Right lobe of liver (tissue), 6 donors: ENCODE results near the gene TDRKH. TPM values are rescaled to one million over a fixed set of nuclear protein-coding genes. Genes with fewer than 3 reads are reported as not detected.
A peak's percentile ranks its signal among the peaks of the same experiment; 100 is the strongest.
"Not testable (repeated sequence)": the region's sequence is repeated elsewhere in the genome, so short reads cannot be mapped to it uniquely, and the experiment has no call there.

Experiments used
- ATAC-seq, 4 donors: fragments of 200-7000 bp; cut with Tn5 transposase; one replicate each; pipeline ENCODE4 v1.9.1; 2020; ENCODE audit warnings: mild to moderate bottlenecking in 4 of 4, moderate library complexity in 4 of 4
- DNase-seq, 3 donors: peaks; one replicate each; pipeline ENCODE4 v3.0.0-alpha.2; 2020
- H3K27ac ChIP-seq, 3 donors: fragments of 200-600 bp; one replicate each; pipeline ENCODE4 v1.8.0; 2022
- H3K27me3 ChIP-seq, 2 donors: fragments of 200-600 bp; one replicate each; pipeline ENCODE4 v1.8.0; 2022
- H3K36me3 ChIP-seq, 4 donors: fragments of 200-600 bp; sonication (generic) in 1 of 4; one replicate each; pipeline versions ENCODE4 v1.5.1 to v1.8.0; 2017 to 2022; ENCODE audit warnings: control low read depth in 1 of 4
- H3K4me1 ChIP-seq, 4 donors: fragments of 200-600 bp; sonication (generic) in 1 of 4; one replicate each; pipeline versions ENCODE4 v1.5.1 to v1.8.0; 2017 to 2022; ENCODE audit warnings: control low read depth in 1 of 4
- H3K4me3 ChIP-seq, 3 donors: fragments of 200-600 bp; one replicate each; pipeline ENCODE4 v1.8.0; 2022
- H3K9me3 ChIP-seq, 4 donors: fragments of 200-600 bp; sonication (generic) in 1 of 4; one replicate each; pipeline versions ENCODE4 v1.5.1 to v1.8.0; 2017 to 2022; ENCODE audit warnings: control low read depth in 1 of 4
- POLR2A ChIP-seq: fragments of 450-650 bp; IDR thresholded peaks from one replicate; pipeline ENCODE4 v1.6.1; 2017; ENCODE audit warnings: antibody characterized with exemption, mild to moderate bottlenecking
- WGBS: methylation state at CpG from one replicate; pipeline ENCODE4 v1.1.6; 2018; ENCODE audit warnings: low coverage, low lambda C conversion rate; ENCODE audit not compliant: insufficient coverage; ENCODE audit errors: missing lambda C conversion rate; 5-methylcytosine and 5-hydroxymethylcytosine counted together
- intact Hi-C, 2 donors: fragments of 100-400 bp; cut with DNase I; formaldehyde crosslinking; loops; one replicate each; pipeline versions ENCODE4 v1.11.2 to v1.14.1; 2022
- total RNA-seq, 6 experiments: library from RNA; depleted of rRNA in 2 of 6; stranded (reverse); fragments of >200 nt in 2 of 6; fragmentation: NEBNext Ultra II Directional in 3 of 6; extraction: Animal tissue kit (Norgen Biotek cat#: 25700) in 3 of 6; gene quantifications; one replicate each; pipeline versions ENCODE4 v1.1.0 to v1.2.4, GENCODE V29; 2016 to 2023
- TF ChIP-seq, protein P1 (sequence below), 4 donors: fragments of 200-600 bp in 3 of 4; fragments of 450-650 bp in 1 of 4; IDR thresholded peaks; one replicate each; pipeline versions ENCODE4 v1.5.1 to v1.8.0; 2016 to 2022; ENCODE audit warnings: antibody characterized with exemption in 4 of 4, mild to moderate bottlenecking in 2 of 4
- donor health status: DM: no; HTN: yes; CAD: no.
- donor health status: DM: no; HTN: no; CAD: no.
- donor health status: DM: no; HTN: no; CAD: no.
- donor health status: DM: no; HTN: yes; CAD: no.
- donor health status: DM: no; HTN: yes; CAD: no.

TDRKH gene
- total RNA-seq, 6 experiments from 2014 or later, result 1.7 to 12.1 (median 3.3) TPM

DNA sequence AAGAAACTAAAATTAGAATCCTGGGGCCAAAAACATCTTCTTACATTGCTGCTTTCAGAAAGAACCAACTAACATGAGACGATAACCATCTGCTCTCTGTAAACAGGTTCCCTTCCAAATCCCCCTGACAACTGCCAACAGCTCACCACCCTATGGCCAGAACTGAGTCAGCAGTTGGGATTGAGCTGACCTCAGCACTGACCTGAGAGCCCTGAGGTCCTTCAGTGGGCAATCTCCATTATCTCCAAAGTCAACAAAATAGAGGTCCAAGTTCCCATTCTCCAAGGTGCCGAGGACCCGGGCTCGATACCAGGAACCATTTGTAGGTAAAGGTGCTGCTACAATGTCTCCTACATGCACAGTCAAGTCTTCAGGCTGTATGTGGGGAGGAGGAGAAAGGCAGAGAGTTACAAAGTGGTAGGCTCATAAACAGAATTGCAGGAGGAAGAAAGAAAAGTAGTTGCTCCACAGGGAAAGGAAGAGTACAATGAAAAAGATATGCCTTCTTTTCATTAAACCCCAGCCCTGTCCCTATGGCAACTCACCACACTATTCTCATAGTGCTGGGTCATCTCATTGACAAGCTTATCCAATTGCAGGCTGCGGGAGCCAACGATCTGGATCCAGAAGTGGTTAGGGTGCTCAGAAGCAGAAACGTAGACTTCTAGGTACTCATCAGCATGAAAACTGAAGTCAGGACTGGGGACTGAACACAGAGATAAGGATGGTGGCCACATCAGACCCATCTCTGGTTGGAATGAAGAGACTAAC lies 14.2 kb downstream of the TDRKH start:
- WGBS, result 57% methylated on average over 7 of the region's 7 CpGs
- Histone ChIP-seq H3K27ac (peak overlapping the region in 1 of 3 donors; percentile 20), H3K36me3 (peaks cover 0 to 6% (median 5%) of the 10 kb centered on the region in 4 donors), H3K4me1 (peaks cover 0 to 15% (median 2%) of the 10 kb centered on the region in 4 donors), H3K4me3 (no peak overlapping the region), H3K27me3 (no peaks in the 10 kb centered on the region), H3K9me3 (no peaks in the 10 kb centered on the region)
- intact Hi-C loops, result no loop called here
- DNase-seq, result peak in 2 of 3 donors; percentile 47 to 69
- ATAC-seq, result peak; percentile 21 to 98 (median 68)
- no peak for TF ChIP-seq POLR2A
- TF ChIP-seq, protein P1, sequence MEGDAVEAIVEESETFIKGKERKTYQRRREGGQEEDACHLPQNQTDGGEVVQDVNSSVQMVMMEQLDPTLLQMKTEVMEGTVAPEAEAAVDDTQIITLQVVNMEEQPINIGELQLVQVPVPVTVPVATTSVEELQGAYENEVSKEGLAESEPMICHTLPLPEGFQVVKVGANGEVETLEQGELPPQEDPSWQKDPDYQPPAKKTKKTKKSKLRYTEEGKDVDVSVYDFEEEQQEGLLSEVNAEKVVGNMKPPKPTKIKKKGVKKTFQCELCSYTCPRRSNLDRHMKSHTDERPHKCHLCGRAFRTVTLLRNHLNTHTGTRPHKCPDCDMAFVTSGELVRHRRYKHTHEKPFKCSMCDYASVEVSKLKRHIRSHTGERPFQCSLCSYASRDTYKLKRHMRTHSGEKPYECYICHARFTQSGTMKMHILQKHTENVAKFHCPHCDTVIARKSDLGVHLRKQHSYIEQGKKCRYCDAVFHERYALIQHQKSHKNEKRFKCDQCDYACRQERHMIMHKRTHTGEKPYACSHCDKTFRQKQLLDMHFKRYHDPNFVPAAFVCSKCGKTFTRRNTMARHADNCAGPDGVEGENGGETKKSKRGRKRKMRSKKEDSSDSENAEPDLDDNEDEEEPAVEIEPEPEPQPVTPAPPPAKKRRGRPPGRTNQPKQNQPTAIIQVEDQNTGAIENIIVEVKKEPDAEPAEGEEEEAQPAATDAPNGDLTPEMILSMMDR (IDR thresholded peaks at IDR 0.05), result no peak

DNA sequence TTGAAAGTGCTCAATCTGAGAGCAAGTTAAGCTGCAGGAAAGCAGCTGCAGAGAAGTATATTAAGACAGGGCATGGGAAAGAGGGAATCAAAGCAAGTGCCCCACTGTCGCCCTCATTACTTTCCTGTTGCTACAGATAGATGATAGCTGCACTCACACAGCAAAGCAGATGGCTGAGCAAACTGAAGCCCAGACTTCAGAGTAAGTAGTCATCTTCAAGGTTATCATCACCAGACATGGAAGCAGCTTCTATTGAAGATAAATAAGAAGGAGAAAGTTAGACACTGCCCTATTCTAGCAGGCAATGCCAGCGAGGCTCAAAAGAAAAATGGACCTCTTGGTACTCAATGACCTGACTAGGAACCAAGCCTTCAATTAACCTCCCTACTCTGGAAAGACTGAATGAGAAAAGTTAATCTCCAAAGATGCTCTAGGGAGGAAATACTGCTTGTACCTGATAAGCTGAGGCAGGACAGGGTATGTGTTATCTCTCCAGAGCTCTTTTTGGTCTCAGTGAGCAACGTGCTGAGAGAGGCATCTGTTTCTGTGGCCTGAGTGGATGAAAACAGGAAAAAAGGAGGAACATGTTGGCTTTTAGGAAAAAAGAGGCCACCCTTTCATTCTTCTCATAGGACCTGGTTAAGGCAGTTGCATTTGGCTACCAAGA lies 15.9 kb downstream of the TDRKH start:
- Histone ChIP-seq H3K9me3 (no peaks in the 10 kb centered on the region), H3K27ac (no peak overlapping the region), H3K27me3 (no peaks in the 10 kb centered on the region), H3K4me1 (peaks cover 0 to 15% (median 2%) of the 10 kb centered on the region in 4 donors), H3K36me3 (peaks cover 0 to 6% (median 5%) of the 10 kb centered on the region in 4 donors), H3K4me3 (no peak overlapping the region)
- ATAC-seq (no peak), DNase-seq (no peak)
- intact Hi-C loops, result no loop called here
- TF ChIP-seq, protein P1 (IDR thresholded peaks at IDR 0.05), result no peak
- no peak for TF ChIP-seq POLR2A
- WGBS, result 58% methylated on average over 3 of the region's 3 CpGs

DNA sequence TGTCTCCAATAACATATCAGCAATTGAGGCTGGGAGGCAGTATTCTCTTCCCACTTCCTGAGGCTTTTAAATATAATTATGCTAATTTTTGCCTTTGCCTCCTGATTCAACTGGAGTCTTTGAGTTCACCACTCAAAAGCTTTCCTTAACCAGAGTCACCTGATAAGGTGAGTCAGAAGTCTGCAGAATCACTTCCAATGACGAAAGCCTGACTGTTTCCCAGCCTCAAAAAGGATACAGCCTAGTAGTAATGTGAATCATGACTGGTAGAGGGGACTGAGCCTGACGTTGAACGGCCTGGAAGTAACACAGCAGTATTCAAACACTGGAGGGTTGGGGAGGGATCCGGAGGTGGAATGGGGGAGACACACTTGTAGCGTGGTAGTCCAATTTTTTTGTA lies 16.6 kb downstream of the TDRKH start:
- no peaks in the 10 kb centered on the region for H3K9me3 ChIP-seq
- H3K27me3 ChIP-seq, result no peaks in the 10 kb centered on the region
- ATAC-seq (no peak), DNase-seq (no peak)
- peaks cover 0 to 15% (median 2%) of the 10 kb centered on the region in 4 donors for H3K4me1 ChIP-seq
- peaks cover 0 to 6% (median 4%) of the 10 kb centered on the region in 4 donors for H3K36me3 ChIP-seq
- intact Hi-C loops, result no loop called here
- no peak overlapping the region for H3K27ac ChIP-seq
- H3K4me3 ChIP-seq, result no peak overlapping the region
- WGBS, result 86% methylated on average over 4 of the region's 5 CpGs
- TF ChIP-seq, protein P1 (IDR thresholded peaks at IDR 0.05), result no peak
- TF ChIP-seq POLR2A, result no peak

DNA sequence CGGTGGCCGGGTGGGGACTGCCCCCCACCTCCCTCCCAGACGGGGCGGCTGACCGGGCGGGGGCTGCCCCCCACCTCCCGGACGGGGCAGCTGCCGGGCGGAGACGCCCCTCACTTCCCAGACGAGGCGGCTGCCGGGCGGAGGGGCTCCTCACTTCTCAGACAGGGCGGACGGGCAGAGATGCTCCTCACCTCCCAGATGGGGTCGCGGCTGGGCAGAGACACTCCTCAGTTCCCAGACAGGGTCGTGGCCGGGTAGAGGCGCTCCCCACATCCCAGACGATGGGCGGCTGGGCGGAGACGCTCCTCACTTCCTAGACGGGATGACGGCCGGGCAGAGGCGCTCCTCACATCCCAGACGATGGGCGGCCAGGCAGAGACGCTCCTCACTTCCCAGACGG lies 21.0 kb downstream of the TDRKH start:
- DNase-seq, H3K27me3 ChIP-seq: not testable (repeated sequence)
- no CpG with 5 or more reads among the region's 34 CpGs for WGBS

DNA sequence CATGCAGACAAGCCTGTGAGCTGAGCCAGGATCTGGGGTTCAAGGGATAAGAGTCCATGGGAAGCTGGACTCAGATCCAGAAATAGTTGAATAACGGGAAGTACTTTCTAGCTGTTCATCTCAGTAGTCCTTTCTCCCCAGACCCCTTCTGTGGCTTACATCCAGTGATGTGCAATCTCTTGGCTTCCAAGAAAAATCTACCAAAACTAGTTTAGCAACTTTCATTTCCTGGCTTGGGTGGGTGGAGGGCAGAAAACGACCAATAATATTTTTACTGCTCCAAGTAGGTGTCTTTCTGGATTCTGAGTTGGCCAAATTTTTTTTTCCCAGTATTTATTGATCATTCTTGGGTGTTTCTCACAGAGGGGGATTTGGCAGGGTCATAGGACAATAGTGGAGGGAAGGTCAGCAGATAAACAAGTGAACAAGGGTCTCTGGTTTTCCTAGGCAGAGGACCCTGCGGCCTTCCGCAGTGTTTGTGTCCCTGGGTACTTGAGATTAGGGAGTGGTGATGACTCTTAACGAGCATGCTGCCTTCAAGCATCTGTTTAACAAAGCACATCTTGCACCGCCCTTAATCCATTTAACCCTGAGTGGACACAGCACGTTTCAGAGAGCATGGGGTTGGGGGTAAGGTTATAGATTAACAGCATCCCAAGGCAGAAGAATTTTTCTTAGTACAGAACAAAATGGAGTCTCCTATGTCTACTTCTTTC lies 21.8 kb downstream of the TDRKH start:
- intact Hi-C loops, ATAC-seq, H3K4me3 ChIP-seq, H3K27ac ChIP-seq, H3K9me3 ChIP-seq, DNase-seq, H3K27me3 ChIP-seq, H3K36me3 ChIP-seq: not testable (repeated sequence)
- H3K4me1 ChIP-seq, result peaks cover 0 to 24% (median 4%) of the 10 kb centered on the region in 4 donors
- 42% methylated on average over 2 of the region's 7 CpGs for WGBS

More for the DNA sequence above, 21.0 kb downstream of the TDRKH start:
- H3K27ac ChIP-seq, ATAC-seq, intact Hi-C loops, H3K9me3 ChIP-seq, H3K36me3 ChIP-seq, H3K4me3 ChIP-seq: not testable (repeated sequence)
- H3K4me1 ChIP-seq, result peaks cover 0 to 18% (median 1%) of the 10 kb centered on the region in 4 donors
